Fibroblast of skin of scalp (primary cell): ENCODE data around the gene PUS1. TPM values are rescaled to one million over a fixed set of nuclear protein-coding genes. Genes with fewer than 3 reads are reported as not detected.
"Not testable (repeated sequence)": the region's sequence is repeated elsewhere in the genome, so short reads cannot be mapped to it uniquely, and the experiment has no call there.

Experiments used
- DNase-seq: peaks from one replicate; pipeline ENCODE4 v3.0.0-alpha.2; 2013
- polyA plus RNA-seq, 2 experiments: library from polyadenylated mRNA; unstranded; fragments of 120-200 nt; gene quantifications; one replicate each; pipeline ENCODE4 v1.2.1, GENCODE V29; 2013; ENCODE audit not compliant: insufficient read length in 2 of 2

PUS1 gene
- polyA plus RNA-seq (2013, experiment 1 of 2; ENCODE audit: insufficient read length), result 19.0 TPM
- polyA plus RNA-seq (2013, experiment 2 of 2; ENCODE audit: insufficient read length), result 14.0 TPM

DNA sequence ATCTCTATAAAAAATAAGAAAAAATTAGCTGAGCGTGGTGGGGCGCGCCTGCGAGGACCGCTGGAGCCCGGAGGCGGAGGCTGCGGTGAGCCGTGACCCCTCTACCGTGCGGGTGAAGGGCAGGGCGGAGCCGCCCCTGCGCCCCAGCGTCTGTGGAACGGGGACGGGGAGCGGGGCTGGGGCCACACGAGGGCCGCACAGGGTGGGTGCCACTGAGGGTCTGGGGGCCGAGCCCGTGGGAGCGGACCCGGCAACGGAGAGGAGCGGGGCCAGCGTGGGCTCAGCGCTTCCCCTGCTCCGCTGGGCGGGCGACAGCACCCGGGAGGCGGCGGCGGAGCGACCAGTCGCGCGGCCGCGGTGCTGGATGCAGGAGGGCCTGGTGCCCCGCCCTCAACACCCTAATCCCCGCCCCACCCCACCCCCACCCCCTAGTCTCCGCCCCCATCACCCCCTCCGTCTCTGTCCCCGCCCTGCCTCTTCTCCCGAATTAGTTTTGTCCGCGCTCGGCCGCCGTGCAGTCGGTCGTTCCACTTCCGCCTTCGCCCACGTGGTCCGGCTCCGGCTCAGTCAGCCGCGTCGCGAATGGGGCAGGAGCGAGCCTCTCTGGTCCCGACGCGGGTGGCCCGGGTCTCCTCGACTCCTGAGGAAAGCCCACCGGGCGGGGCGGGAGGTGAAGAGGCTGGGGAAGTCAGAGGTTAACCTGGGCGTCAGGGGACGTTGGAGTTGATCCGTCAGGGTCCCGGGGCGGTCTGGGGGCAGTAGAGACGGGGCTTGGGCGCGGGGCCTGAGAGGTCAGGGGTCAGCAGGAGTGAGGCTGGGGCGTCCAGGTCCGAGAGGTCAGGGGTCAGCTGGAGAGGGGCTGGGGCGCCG lies at the start of gene PUS1:
Gene PUS1, plus strand, starts transcription at position 566 of the 870 bp plus-strand sequence. CDS start 447 bp downstream, outside the sequence.
- DNase-seq, result peak; percentile 96

DNA sequence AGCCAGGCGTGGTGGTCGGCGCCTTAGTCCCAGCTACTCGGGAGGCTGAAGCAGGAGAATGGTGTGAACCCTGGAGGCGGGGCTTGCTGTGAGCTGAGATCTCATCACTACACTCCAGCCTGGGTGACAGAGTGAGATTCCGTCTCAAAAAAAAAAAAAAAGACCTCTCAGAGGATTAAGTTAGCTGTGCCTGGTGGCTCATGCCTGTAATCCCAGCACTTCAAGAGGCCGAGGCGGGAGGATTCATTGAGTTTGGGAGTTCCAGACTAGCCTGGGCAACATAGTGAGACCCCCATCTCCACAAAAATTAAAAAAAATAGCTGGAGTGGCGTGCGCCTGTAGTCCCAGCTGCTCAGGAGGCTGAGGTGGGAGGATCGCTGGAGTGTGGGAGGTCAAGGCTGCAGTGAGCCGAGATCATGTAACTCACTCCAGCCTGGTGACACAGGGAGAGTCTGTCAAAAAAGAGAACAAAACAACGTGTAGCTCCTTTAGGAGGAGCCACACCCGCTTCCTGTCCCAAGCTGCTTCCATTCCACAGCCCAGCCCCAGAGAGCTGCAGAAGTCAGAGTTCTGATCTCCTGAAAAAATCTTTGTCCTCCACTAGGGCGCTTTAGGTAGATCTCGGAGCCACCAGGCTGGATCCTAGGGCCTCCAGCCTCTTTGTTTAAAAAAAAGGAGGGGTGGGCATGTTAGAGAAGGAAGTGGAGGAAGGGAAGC lies 46.1 kb upstream of the PUS1 start:
- no peak for DNase-seq

GRCh38 chr12:131883521-131883900 lies 45.6 kb upstream of the PUS1 start:
- no peak for DNase-seq

GRCh38 chr12:131885076-131885475 lies 44.0 kb upstream of the PUS1 start:
- not testable (repeated sequence) for DNase-seq

DNA sequence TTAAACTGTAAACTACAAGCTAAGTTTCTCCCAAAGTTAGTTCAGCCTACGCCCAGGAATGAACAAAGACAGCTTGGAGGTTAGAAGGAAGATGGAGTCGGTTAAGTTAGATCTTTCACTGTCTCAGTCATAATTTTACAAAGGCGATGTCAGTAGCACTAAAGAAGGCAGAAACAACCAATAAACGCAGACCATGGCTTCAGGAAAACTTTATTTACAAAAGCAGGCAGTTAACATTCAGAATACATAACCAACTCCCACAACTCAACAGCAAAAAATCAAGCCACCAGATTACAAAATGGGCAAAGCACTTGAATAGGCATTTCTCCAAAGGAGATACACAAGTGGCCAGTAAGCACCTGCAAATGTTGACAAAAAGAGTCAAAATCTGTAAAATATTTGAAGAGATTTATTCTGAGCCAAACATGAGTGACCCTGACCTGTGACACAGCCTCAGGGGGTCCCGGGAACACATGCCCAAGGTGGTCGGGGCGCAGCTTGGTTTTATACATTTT lies 43.5 kb upstream of the PUS1 start:
- DNase-seq, result no peak

- DNase-seq, result not testable (repeated sequence)
Measured at GRCh38 chr12:131891722-131892121, 37.4 kb upstream of the PUS1 start.

- no peak for DNase-seq
Measured at GRCh38 chr12:131892711-131893604, 36.1 kb upstream of the PUS1 start.

DNA sequence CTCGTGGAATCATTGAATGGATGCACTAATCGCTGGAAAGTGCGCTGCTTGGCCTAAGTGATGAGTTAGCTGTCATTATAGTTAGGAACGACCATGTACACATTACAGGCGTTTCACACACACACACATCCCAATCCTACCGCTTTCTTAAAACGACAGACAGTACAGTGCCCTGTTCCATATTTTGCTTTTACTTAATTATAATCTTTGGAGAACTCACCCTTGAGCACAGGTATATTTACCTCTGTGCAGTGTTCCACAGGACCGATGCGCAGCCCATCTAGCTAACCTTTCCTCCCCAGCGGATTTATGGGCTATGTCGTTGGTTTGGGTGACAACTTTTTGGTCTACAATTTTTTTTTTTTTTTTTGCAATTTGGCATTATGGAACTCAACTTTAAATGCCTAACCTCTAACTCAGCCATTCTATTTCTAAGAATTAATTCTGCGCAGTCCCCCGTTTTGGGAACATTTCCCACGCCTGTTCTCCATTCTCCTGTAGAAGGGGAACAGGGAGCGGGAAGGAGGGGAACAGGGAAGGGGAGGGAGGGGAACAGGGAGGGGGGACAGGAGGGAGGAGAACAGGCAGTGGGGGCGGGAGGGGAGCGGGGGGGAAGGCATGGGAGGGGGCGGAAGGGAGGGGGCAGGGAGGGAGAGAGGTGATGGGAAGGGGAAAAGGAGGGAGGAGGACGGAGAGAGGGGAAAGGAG lies 35.3 kb upstream of the PUS1 start:
- DNase-seq, result no peak

GRCh38 chr12:131894313-131894860 lies 34.7 kb upstream of the PUS1 start, which contains the start of gene ULK1:
TSS of gene ULK1 (plus strand) at chr12:131894622. CDS start at chr12:131895002, 380 bp downstream.
- peak; percentile 91 for DNase-seq

GRCh38 chr12:131894981-131895639 lies 34.0 kb upstream of the PUS1 start:
- DNase-seq, result no peak

- DNase-seq, result no peak
Measured at GRCh38 chr12:131895640-131896079, 33.4 kb upstream of the PUS1 start.

- peak; percentile 85 for DNase-seq
Measured at GRCh38 chr12:131896080-131896810, 32.8 kb upstream of the PUS1 start.

DNA sequence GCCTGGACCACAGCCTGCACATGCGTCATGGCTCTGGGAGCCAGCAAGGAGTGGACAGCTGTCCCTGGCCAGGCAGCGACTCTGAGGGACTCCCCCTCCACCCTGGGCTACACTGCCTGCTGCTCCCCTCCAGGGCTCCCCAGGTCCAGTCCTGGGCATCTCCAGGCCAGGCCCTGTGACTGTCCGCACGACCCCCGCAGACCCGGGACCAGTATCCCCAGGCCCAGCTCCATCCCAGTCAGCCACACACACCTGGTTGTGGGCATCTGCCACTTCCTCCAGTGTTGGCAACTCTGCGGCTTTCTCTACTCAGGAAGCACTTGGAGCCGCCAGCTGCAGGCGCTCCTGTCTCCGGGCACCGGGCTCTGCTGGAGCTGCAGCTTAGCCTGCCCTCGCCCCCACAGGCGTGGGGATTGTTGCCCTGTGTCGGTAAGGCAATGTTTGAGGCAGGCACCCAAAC lies 32.2 kb upstream of the PUS1 start:
- DNase-seq, result no peak

GRCh38 chr12:131897276-131897675 lies 31.8 kb upstream of the PUS1 start:
- no peak for DNase-seq

DNA sequence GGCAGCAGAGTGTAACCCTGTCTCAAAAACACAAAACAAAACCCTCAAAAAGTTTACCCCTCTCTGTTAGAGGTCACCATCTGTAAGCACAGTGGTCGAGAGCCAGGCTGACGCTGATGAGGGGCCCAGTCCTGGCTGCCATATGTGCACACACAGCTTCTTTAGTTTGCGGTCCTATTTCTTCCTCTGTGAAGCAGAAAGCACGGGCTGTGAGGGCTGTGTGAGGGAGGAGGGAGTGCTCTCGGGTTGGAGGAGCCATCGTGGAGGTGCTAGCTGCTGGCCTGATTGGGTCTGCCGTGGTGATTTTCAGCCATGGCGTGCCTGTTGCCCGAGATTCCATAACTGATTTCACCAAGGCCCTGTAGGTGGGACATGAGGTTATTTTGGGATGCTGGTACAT lies 31.2 kb upstream of the PUS1 start:
- no peak for DNase-seq

DNA sequence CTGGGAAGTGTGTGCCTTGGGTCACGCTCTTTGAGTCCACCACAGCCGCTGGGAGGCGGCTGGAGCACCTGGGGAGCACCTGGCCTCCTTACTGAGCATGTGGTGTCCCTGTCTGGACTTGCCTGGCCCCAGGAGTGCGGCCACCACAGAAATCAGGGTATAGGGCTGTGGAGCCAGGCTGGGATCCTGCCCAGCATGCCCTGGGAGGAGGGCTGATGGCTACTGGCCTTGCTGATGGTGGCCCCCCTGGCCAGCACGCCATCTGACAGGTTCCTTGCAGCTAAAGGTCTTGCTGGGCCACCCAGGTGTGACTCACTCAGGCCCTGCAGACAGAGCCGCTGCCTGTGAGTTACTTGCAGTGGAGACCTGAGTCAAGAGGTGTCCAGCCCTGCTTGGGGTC lies 28.7 kb upstream of the PUS1 start:
- DNase-seq, result no peak

- no peak for DNase-seq
Measured at GRCh38 chr12:131901431-131902331, 27.4 kb upstream of the PUS1 start.
